ENCODE results near the gene HLA-DOB. TPM values are rescaled to one million over a fixed set of nuclear protein-coding genes. Genes with fewer than 3 reads are reported as not detected.

HLA-DOB gene
- total and polyA plus RNA-seq, 2 of the 13 experiments (the other 11 are each of a cell fraction or from before 2014, with no cell fraction given): not detected

DNA sequence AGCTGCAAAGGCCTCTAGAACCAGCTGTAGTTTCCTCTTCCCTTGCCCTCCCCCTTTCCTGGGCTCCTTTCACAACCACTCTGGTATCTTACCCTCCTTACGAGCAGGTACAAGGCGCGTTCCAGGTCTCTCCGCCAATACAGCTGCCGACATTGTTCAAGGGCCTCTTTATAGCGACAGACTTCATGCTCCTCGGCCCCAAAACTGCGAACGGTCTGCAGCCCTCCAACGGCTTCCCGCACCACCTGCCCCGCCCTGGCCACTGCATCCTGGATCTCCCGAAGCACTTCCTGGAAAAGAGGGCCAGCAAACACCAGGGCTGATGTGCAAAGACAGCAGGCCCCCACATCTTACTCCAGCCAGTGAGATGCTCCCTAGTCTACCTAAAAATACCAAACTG lies 15.7 kb upstream of the HLA-DOB start (continued):
- no peak for TF ChIP-seq LCORL (IDR thresholded peaks at IDR 0.05)
- TF ChIP-seq LCORL (CRISPR knock-in tag; IDR thresholded peaks at IDR 0.05): no peak
- TF ChIP-seq, protein P1, sequence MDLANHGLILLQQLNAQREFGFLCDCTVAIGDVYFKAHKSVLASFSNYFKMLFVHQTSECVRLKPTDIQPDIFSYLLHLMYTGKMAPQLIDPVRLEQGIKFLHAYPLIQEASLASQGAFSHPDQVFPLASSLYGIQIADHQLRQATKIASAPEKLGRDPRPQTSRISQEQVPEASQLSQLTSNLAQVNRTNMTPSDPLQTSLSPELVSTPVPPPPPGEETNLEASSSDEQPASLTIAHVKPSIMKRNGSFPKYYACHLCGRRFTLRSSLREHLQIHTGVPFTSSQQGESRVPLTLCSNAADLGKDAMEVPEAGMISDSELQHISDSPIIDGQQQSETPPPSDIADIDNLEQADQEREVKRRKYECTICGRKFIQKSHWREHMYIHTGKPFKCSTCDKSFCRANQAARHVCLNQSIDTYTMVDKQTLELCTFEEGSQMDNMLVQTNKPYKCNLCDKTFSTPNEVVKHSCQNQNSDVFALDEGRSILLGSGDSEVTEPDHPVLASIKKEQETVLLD (CRISPR knock-in tag; IDR thresholded peaks at IDR 0.05; ENCODE audit: low read depth): no peak
- no peak for TF ChIP-seq NFATC3 (CRISPR knock-in tag; IDR thresholded peaks at IDR 0.05)
- no peak for TF ChIP-seq FOXK1 (CRISPR knock-in tag; IDR thresholded peaks at IDR 0.05; ENCODE audit: borderline replicate concordance, low read depth)
- TF ChIP-seq, protein P2, sequence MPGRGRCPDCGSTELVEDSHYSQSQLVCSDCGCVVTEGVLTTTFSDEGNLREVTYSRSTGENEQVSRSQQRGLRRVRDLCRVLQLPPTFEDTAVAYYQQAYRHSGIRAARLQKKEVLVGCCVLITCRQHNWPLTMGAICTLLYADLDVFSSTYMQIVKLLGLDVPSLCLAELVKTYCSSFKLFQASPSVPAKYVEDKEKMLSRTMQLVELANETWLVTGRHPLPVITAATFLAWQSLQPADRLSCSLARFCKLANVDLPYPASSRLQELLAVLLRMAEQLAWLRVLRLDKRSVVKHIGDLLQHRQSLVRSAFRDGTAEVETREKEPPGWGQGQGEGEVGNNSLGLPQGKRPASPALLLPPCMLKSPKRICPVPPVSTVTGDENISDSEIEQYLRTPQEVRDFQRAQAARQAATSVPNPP (CRISPR knock-in tag; IDR thresholded peaks at IDR 0.05): no peak
- TF ChIP-seq ZNF253 (CRISPR knock-in tag; IDR thresholded peaks at IDR 0.05; ENCODE audit: borderline replicate concordance): no peak
- TF ChIP-seq, protein P3, sequence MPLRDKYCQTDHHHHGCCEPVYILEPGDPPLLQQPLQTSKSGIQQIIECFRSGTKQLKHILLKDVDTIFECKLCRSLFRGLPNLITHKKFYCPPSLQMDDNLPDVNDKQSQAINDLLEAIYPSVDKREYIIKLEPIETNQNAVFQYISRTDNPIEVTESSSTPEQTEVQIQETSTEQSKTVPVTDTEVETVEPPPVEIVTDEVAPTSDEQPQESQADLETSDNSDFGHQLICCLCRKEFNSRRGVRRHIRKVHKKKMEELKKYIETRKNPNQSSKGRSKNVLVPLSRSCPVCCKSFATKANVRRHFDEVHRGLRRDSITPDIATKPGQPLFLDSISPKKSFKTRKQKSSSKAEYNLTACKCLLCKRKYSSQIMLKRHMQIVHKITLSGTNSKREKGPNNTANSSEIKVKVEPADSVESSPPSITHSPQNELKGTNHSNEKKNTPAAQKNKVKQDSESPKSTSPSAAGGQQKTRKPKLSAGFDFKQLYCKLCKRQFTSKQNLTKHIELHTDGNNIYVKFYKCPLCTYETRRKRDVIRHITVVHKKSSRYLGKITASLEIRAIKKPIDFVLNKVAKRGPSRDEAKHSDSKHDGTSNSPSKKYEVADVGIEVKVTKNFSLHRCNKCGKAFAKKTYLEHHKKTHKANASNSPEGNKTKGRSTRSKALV (CRISPR knock-in tag; IDR thresholded peaks at IDR 0.05): no peak
- no peak for TF ChIP-seq HDAC6 (IDR thresholded peaks at IDR 0.05; ENCODE audit: low read depth, low read length)
- no peak for TF ChIP-seq ZBTB21 (CRISPR knock-in tag; IDR thresholded peaks at IDR 0.05)

All from HepG2 (cell line).